NB4 (cell line): Measurements from ENCODE around the gene OR10A3.

Experiments
- DNase-seq: peaks from one replicate; pipeline ENCODE4 v3.0.0; 2010; ENCODE audit warnings: low read depth
- H3K4me3 ChIP-seq: one replicate; pipeline ENCODE4 v1.5.1; 2011; ENCODE audit warnings: mild to moderate bottlenecking, low read depth, low read length, moderate library complexity
- MYC ChIP-seq: IDR thresholded peaks from 2 replicates; pipeline ENCODE4 v1.6.1; 2011; ENCODE audit warnings: low read depth, low read length
- POLR2A ChIP-seq: IDR thresholded peaks from 2 replicates; pipeline ENCODE4 v1.6.1; 2011; ENCODE audit warnings: mild to moderate bottlenecking; ENCODE audit not compliant: insufficient read length; ENCODE audit errors: extremely low read depth
- TF ChIP-seq, protein P1 (sequence below): IDR thresholded peaks from 2 replicates; pipeline ENCODE4 v1.6.1; 2011; ENCODE audit warnings: low read depth, low read length
- TF ChIP-seq, protein P2 (sequence below): IDR thresholded peaks from one replicate; pipeline ENCODE4 v1.5.1; 2012; ENCODE audit warnings: low read depth, low read length

The OR10A3 gene

GRCh38 chr11:7955191-7955590 is 13.7 kb upstream of the OR10A3 start:
- H3K4me3 ChIP-seq: no peak overlapping the region
- no peak for DNase-seq
- TF ChIP-seq, protein P1, sequence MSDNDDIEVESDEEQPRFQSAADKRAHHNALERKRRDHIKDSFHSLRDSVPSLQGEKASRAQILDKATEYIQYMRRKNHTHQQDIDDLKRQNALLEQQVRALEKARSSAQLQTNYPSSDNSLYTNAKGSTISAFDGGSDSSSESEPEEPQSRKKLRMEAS: no peak
- no peak for TF ChIP-seq MYC
- no peak for TF ChIP-seq POLR2A
- TF ChIP-seq, protein P2, sequence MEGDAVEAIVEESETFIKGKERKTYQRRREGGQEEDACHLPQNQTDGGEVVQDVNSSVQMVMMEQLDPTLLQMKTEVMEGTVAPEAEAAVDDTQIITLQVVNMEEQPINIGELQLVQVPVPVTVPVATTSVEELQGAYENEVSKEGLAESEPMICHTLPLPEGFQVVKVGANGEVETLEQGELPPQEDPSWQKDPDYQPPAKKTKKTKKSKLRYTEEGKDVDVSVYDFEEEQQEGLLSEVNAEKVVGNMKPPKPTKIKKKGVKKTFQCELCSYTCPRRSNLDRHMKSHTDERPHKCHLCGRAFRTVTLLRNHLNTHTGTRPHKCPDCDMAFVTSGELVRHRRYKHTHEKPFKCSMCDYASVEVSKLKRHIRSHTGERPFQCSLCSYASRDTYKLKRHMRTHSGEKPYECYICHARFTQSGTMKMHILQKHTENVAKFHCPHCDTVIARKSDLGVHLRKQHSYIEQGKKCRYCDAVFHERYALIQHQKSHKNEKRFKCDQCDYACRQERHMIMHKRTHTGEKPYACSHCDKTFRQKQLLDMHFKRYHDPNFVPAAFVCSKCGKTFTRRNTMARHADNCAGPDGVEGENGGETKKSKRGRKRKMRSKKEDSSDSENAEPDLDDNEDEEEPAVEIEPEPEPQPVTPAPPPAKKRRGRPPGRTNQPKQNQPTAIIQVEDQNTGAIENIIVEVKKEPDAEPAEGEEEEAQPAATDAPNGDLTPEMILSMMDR: no peak

GRCh38 chr11:7949934-7950333 is 8.4 kb upstream of the OR10A3 start:
- DNase-seq: no peak
- no peak for TF ChIP-seq POLR2A
- TF ChIP-seq MYC: no peak
- TF ChIP-seq, protein P1: no peak
- TF ChIP-seq, protein P2: no peak
- H3K4me3 ChIP-seq: no peak overlapping the region

DNA sequence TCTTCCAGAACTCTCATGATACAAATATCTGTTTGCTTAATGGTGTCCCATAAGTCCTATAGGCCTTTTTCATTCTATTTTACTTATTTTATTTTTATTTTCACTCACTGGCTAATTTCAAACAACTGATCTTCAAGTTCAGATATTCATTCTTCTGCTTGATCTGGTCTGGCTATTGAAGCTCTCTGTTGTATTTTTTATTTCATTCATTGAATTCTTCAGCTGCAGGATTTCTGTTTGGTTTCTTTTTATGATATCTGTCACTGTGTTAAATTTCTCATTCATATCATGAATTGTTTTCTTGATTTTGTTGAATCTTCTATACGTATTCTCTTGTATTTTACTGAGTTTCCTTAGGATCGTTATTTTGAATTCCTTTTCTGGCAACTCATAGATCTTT is 2.6 kb upstream of the OR10A3 start:
- no peak for DNase-seq
- no peak overlapping the region for H3K4me3 ChIP-seq
- TF ChIP-seq, protein P2: no peak
- TF ChIP-seq POLR2A: no peak
- TF ChIP-seq MYC: no peak
- TF ChIP-seq, protein P1: no peak

GRCh38 chr11:7941146-7941545 is 362 bp downstream of the OR10A3 start:
- TF ChIP-seq, protein P2: no peak
- TF ChIP-seq POLR2A (no peak), MYC (no peak)
- TF ChIP-seq, protein P1: no peak
- DNase-seq: no peak
- H3K4me3 ChIP-seq: no peak overlapping the region

GRCh38 chr11:7936615-7937014 is 4.9 kb downstream of the OR10A3 start:
- H3K4me3 ChIP-seq: no peak overlapping the region
- no peak for DNase-seq
- TF ChIP-seq, protein P2: no peak
- TF ChIP-seq MYC (no peak), POLR2A (no peak)
- TF ChIP-seq, protein P1: no peak

GRCh38 chr11:7931168-7931567 is 10.3 kb downstream of the OR10A3 start, which contains the start of gene OR10A6:
Gene OR10A6 (minus strand): TSS chr11:7931268. CDS start chr11:7928662, 2,606 bp downstream.
- no peak for TF ChIP-seq POLR2A
- TF ChIP-seq, protein P2: no peak
- no peak for TF ChIP-seq MYC
- TF ChIP-seq, protein P1: no peak
- H3K4me3 ChIP-seq: no peak within 1 kb of the TSS
- no peak for DNase-seq
